ENCODE data around the gene FAM89B.

DNA sequence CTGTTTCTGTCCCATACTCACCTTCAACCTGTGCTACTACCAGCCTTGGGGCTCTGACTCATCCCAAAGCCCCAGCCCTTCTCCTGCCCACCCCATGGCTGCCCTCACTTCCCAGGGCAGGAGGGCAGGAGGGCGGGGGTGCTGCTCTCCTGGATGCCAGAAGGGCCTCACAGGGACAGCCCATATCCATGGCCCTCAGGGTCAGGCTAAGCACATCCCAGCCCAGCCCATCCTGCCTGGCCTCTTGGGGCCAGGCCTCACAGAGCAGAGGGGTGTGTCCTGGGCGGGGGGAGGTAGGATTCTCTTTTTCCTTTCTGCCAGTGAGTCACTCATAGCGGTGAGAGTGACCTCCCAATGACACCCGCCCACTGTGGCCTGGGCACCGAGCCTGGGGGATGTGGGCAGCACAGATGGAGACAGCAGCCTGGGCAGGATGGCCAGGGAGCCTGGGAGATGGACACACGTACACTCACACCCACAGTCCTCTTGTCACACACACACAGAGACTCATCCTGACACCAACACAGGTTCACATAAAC is 16.6 kb upstream of the FAM89B start:
- no peak for TF ChIP-seq POLR2A (IDR thresholded peaks at IDR 0.05)
- TF ChIP-seq, protein P1, sequence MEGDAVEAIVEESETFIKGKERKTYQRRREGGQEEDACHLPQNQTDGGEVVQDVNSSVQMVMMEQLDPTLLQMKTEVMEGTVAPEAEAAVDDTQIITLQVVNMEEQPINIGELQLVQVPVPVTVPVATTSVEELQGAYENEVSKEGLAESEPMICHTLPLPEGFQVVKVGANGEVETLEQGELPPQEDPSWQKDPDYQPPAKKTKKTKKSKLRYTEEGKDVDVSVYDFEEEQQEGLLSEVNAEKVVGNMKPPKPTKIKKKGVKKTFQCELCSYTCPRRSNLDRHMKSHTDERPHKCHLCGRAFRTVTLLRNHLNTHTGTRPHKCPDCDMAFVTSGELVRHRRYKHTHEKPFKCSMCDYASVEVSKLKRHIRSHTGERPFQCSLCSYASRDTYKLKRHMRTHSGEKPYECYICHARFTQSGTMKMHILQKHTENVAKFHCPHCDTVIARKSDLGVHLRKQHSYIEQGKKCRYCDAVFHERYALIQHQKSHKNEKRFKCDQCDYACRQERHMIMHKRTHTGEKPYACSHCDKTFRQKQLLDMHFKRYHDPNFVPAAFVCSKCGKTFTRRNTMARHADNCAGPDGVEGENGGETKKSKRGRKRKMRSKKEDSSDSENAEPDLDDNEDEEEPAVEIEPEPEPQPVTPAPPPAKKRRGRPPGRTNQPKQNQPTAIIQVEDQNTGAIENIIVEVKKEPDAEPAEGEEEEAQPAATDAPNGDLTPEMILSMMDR (IDR thresholded peaks at IDR 0.05) = no peak
